CMK (cell line): Measurements from ENCODE around the gene ZSCAN2.
"Not testable (repeated sequence)": the region's sequence is repeated elsewhere in the genome, so short reads cannot be mapped to it uniquely, and the experiment has no call there.

Experiments used
- DNase-seq: peaks from one replicate; pipeline ENCODE4 v3.0.0-alpha.2; 2010; ENCODE audit warnings: low read depth

The ZSCAN2 gene

GRCh38 chr15:84600687-84601554, at the start of gene ZSCAN2:
TSS of gene ZSCAN2 (plus strand) at chr15:84601009. CDS start at chr15:84603928, 2,919 bp downstream.
- DNase-seq: peak; percentile 75

GRCh38 chr15:84551624-84552023, 49.2 kb upstream of the ZSCAN2 start:
- not testable (repeated sequence) for DNase-seq

GRCh38 chr15:84552896-84553295, 47.9 kb upstream of the ZSCAN2 start:
- no peak for DNase-seq

GRCh38 chr15:84556690-84557089, 44.1 kb upstream of the ZSCAN2 start:
- not testable (repeated sequence) for DNase-seq

GRCh38 chr15:84568021-84568420, 32.8 kb upstream of the ZSCAN2 start:
- not testable (repeated sequence) for DNase-seq

GRCh38 chr15:84570164-84570735, 30.6 kb upstream of the ZSCAN2 start:
- DNase-seq: peak; percentile 14

- DNase-seq: no peak
Measured at GRCh38 chr15:84572231-84572630, 28.6 kb upstream of the ZSCAN2 start.

- no peak for DNase-seq
Measured at GRCh38 chr15:84575493-84575892, 25.3 kb upstream of the ZSCAN2 start.

- DNase-seq: not testable (repeated sequence)
Measured at GRCh38 chr15:84577891-84578290, 22.9 kb upstream of the ZSCAN2 start.

GRCh38 chr15:84579261-84579721, 21.5 kb upstream of the ZSCAN2 start:
- not testable (repeated sequence) for DNase-seq

GRCh38 chr15:84581676-84582428, 19.0 kb upstream of the ZSCAN2 start:
- not testable (repeated sequence) for DNase-seq

- no peak for DNase-seq
Measured at GRCh38 chr15:84582583-84583157, 18.1 kb upstream of the ZSCAN2 start.

GRCh38 chr15:84583921-84584320, 16.9 kb upstream of the ZSCAN2 start:
- DNase-seq: not testable (repeated sequence)

GRCh38 chr15:84586696-84587095, 14.1 kb upstream of the ZSCAN2 start:
- DNase-seq: no peak

- peak; percentile 82 for DNase-seq
Measured at GRCh38 chr15:84588053-84588874, 12.5 kb upstream of the ZSCAN2 start.

GRCh38 chr15:84590406-84590805, 10.4 kb upstream of the ZSCAN2 start:
- no peak for DNase-seq

GRCh38 chr15:84591815-84592214, 9.0 kb upstream of the ZSCAN2 start:
- DNase-seq: no peak

- no peak for DNase-seq
Measured at GRCh38 chr15:84594617-84595290, 6.1 kb upstream of the ZSCAN2 start.

GRCh38 chr15:84595660-84596059, 5.1 kb upstream of the ZSCAN2 start:
- DNase-seq: no peak

- no peak for DNase-seq
Measured at GRCh38 chr15:84597296-84597695, 3.5 kb upstream of the ZSCAN2 start.

- DNase-seq: no peak
Measured at GRCh38 chr15:84598250-84598649, 2.6 kb upstream of the ZSCAN2 start.
